ENCODE data around the gene CCNYL1.

CCNYL1 gene

GRCh38 chr2:207775473-207775872 is 64.0 kb downstream of the CCNYL1 start:
- H3K27ac ChIP-seq (ENCODE audit: low read depth, low read length, severe bottlenecking), result no peak overlapping the region
- peaks cover 4% of the 10 kb centered on the region for H3K4me1 ChIP-seq (ENCODE audit: control insufficient read depth, insufficient read depth, low read length, poor library complexity, severe bottlenecking)
- WGBS, 2 experiments (ENCODE audit: insufficient coverage in 2 of 2), result 83 to 95% methylated on average over 1 to 3 of the region's 3 CpGs
- H3K36me3 ChIP-seq (ENCODE audit: control insufficient read depth, insufficient read depth, low read length), result no peaks in the 10 kb centered on the region
- H3K9me3 ChIP-seq (ENCODE audit: control insufficient read depth, low read length), result no peaks in the 10 kb centered on the region
- no peak overlapping the region for H3K4me3 ChIP-seq (ENCODE audit: extremely low read depth, insufficient read depth, low read length, poor library complexity, severe bottlenecking)

GRCh38 chr2:207777124-207777523 is 65.7 kb downstream of the CCNYL1 start:
- Histone ChIP-seq H3K4me3 (ENCODE audit: extremely low read depth, insufficient read depth, low read length, poor library complexity, severe bottlenecking) (no peak overlapping the region), H3K4me1 (ENCODE audit: control insufficient read depth, insufficient read depth, low read length, poor library complexity, severe bottlenecking) (no peaks in the 10 kb centered on the region), H3K36me3 (ENCODE audit: control insufficient read depth, insufficient read depth, low read length) (no peaks in the 10 kb centered on the region), H3K27ac (ENCODE audit: low read depth, low read length, severe bottlenecking) (no peak overlapping the region), H3K9me3 (ENCODE audit: control insufficient read depth, low read length) (no peaks in the 10 kb centered on the region)
- 91 to 98% methylated on average over 5 of the region's 6 CpGs for WGBS, 2 experiments (ENCODE audit: insufficient coverage in 2 of 2)

- H3K27ac ChIP-seq (ENCODE audit: low read depth, low read length, severe bottlenecking), result no peak overlapping the region
- no peaks in the 10 kb centered on the region for H3K9me3 ChIP-seq (ENCODE audit: control insufficient read depth, low read length)
- no peaks in the 10 kb centered on the region for H3K36me3 ChIP-seq (ENCODE audit: control insufficient read depth, insufficient read depth, low read length)
- H3K4me3 ChIP-seq (ENCODE audit: extremely low read depth, insufficient read depth, low read length, poor library complexity, severe bottlenecking), result no peak overlapping the region
- 0% methylated on average over 1 of the region's 4 CpGs for WGBS, 2 experiments (ENCODE audit: insufficient coverage in 2 of 2)
- no peaks in the 10 kb centered on the region for H3K4me1 ChIP-seq (ENCODE audit: control insufficient read depth, insufficient read depth, low read length, poor library complexity, severe bottlenecking)
These were observed 67.0 kb downstream of the CCNYL1 start for GRCh38 chr2:207778298-207778882.

- Histone ChIP-seq H3K4me1 (ENCODE audit: control insufficient read depth, insufficient read depth, low read length, poor library complexity, severe bottlenecking) (no peaks in the 10 kb centered on the region), H3K27ac (ENCODE audit: low read depth, low read length, severe bottlenecking) (no peak overlapping the region), H3K4me3 (ENCODE audit: extremely low read depth, insufficient read depth, low read length, poor library complexity, severe bottlenecking) (no peak overlapping the region), H3K9me3 (ENCODE audit: control insufficient read depth, low read length) (no peaks in the 10 kb centered on the region), H3K36me3 (ENCODE audit: control insufficient read depth, insufficient read depth, low read length) (no peaks in the 10 kb centered on the region)
- 83 to 85% methylated on average over 6 to 7 of the region's 11 CpGs for WGBS, 2 experiments (ENCODE audit: insufficient coverage in 2 of 2)
These were observed 68.1 kb downstream of the CCNYL1 start for GRCh38 chr2:207779523-207779922.

GRCh38 chr2:207782238-207783030 is 71.0 kb downstream of the CCNYL1 start:
- no peaks in the 10 kb centered on the region for H3K9me3 ChIP-seq (ENCODE audit: control insufficient read depth, low read length)
- 88 to 91% methylated on average over 8 to 10 of the region's 10 CpGs for WGBS, 2 experiments (ENCODE audit: insufficient coverage in 2 of 2)
- no peak overlapping the region for H3K27ac ChIP-seq (ENCODE audit: low read depth, low read length, severe bottlenecking)
- H3K36me3 ChIP-seq (ENCODE audit: control insufficient read depth, insufficient read depth, low read length), result no peaks in the 10 kb centered on the region
- no peaks in the 10 kb centered on the region for H3K4me1 ChIP-seq (ENCODE audit: control insufficient read depth, insufficient read depth, low read length, poor library complexity, severe bottlenecking)
- H3K4me3 ChIP-seq (ENCODE audit: extremely low read depth, insufficient read depth, low read length, poor library complexity, severe bottlenecking), result no peak overlapping the region

- Histone ChIP-seq H3K4me1 (ENCODE audit: control insufficient read depth, insufficient read depth, low read length, poor library complexity, severe bottlenecking) (no peaks in the 10 kb centered on the region), H3K4me3 (ENCODE audit: extremely low read depth, insufficient read depth, low read length, poor library complexity, severe bottlenecking) (no peak overlapping the region), H3K9me3 (ENCODE audit: control insufficient read depth, low read length) (no peaks in the 10 kb centered on the region), H3K27ac (ENCODE audit: low read depth, low read length, severe bottlenecking) (no peak overlapping the region), H3K36me3 (ENCODE audit: control insufficient read depth, insufficient read depth, low read length) (no peaks in the 10 kb centered on the region)
- WGBS, 2 experiments (ENCODE audit: insufficient coverage in 2 of 2), result no CpG with 5 or more reads among the region's 2 CpGs
These were observed 72.1 kb downstream of the CCNYL1 start for GRCh38 chr2:207783514-207783913.

GRCh38 chr2:207784898-207785297 is 73.5 kb downstream of the CCNYL1 start:
- Histone ChIP-seq H3K27ac (ENCODE audit: low read depth, low read length, severe bottlenecking) (no peak overlapping the region), H3K9me3 (ENCODE audit: control insufficient read depth, low read length) (no peaks in the 10 kb centered on the region), H3K4me1 (ENCODE audit: control insufficient read depth, insufficient read depth, low read length, poor library complexity, severe bottlenecking) (no peaks in the 10 kb centered on the region), H3K36me3 (ENCODE audit: control insufficient read depth, insufficient read depth, low read length) (no peaks in the 10 kb centered on the region), H3K4me3 (ENCODE audit: extremely low read depth, insufficient read depth, low read length, poor library complexity, severe bottlenecking) (no peak overlapping the region)
- 94 to 98% methylated on average over 5 of the region's 5 CpGs for WGBS, 2 experiments (ENCODE audit: insufficient coverage in 2 of 2)

- H3K9me3 ChIP-seq (ENCODE audit: control insufficient read depth, low read length), result no peaks in the 10 kb centered on the region
- no peaks in the 10 kb centered on the region for H3K4me1 ChIP-seq (ENCODE audit: control insufficient read depth, insufficient read depth, low read length, poor library complexity, severe bottlenecking)
- no peak overlapping the region for H3K4me3 ChIP-seq (ENCODE audit: extremely low read depth, insufficient read depth, low read length, poor library complexity, severe bottlenecking)
- H3K36me3 ChIP-seq (ENCODE audit: control insufficient read depth, insufficient read depth, low read length), result no peaks in the 10 kb centered on the region
- WGBS, 2 experiments (ENCODE audit: insufficient coverage in 2 of 2), result no CpG with 5 or more reads among the region's 3 CpGs
- H3K27ac ChIP-seq (ENCODE audit: low read depth, low read length, severe bottlenecking), result no peak overlapping the region
These were observed 75.6 kb downstream of the CCNYL1 start for GRCh38 chr2:207787017-207787416.

GRCh38 chr2:207787800-207788199 is 76.4 kb downstream of the CCNYL1 start:
- no peak overlapping the region for H3K27ac ChIP-seq (ENCODE audit: low read depth, low read length, severe bottlenecking)
- H3K9me3 ChIP-seq (ENCODE audit: control insufficient read depth, low read length), result no peaks in the 10 kb centered on the region
- WGBS, 2 experiments (ENCODE audit: insufficient coverage in 2 of 2), result 81 to 87% methylated on average over 3 of the region's 4 CpGs
- no peaks in the 10 kb centered on the region for H3K36me3 ChIP-seq (ENCODE audit: control insufficient read depth, insufficient read depth, low read length)
- H3K4me3 ChIP-seq (ENCODE audit: extremely low read depth, insufficient read depth, low read length, poor library complexity, severe bottlenecking), result no peak overlapping the region
- no peaks in the 10 kb centered on the region for H3K4me1 ChIP-seq (ENCODE audit: control insufficient read depth, insufficient read depth, low read length, poor library complexity, severe bottlenecking)

GRCh38 chr2:207790898-207791297 is 79.5 kb downstream of the CCNYL1 start:
- Histone ChIP-seq H3K27ac (ENCODE audit: low read depth, low read length, severe bottlenecking) (no peak overlapping the region), H3K36me3 (ENCODE audit: control insufficient read depth, insufficient read depth, low read length) (no peaks in the 10 kb centered on the region)
- WGBS, 2 experiments (ENCODE audit: insufficient coverage in 2 of 2), result 78 to 100% methylated on average over 1 of the region's 1 CpG

GRCh38 chr2:207791579-207792243 is 80.3 kb downstream of the CCNYL1 start:
- WGBS, 2 experiments (ENCODE audit: insufficient coverage in 2 of 2), result no CpG with 5 or more reads among the region's 6 CpGs
- no peak overlapping the region for H3K4me3 ChIP-seq (ENCODE audit: extremely low read depth, insufficient read depth, low read length, poor library complexity, severe bottlenecking)

More at GRCh38 chr2:207790898-207791297, 79.5 kb downstream of the CCNYL1 start:
- Histone ChIP-seq H3K4me3 (ENCODE audit: extremely low read depth, insufficient read depth, low read length, poor library complexity, severe bottlenecking) (no peak overlapping the region), H3K4me1 (ENCODE audit: control insufficient read depth, insufficient read depth, low read length, poor library complexity, severe bottlenecking) (no peaks in the 10 kb centered on the region), H3K9me3 (ENCODE audit: control insufficient read depth, low read length) (no peaks in the 10 kb centered on the region)

More at GRCh38 chr2:207791579-207792243, 80.3 kb downstream of the CCNYL1 start:
- no peaks in the 10 kb centered on the region for H3K9me3 ChIP-seq (ENCODE audit: control insufficient read depth, low read length)
- H3K36me3 ChIP-seq (ENCODE audit: control insufficient read depth, insufficient read depth, low read length), result no peaks in the 10 kb centered on the region
- no peak overlapping the region for H3K27ac ChIP-seq (ENCODE audit: low read depth, low read length, severe bottlenecking)
- H3K4me1 ChIP-seq (ENCODE audit: control insufficient read depth, insufficient read depth, low read length, poor library complexity, severe bottlenecking), result peaks cover 2% of the 10 kb centered on the region

Measured in mesodermal cell (in vitro differentiated cells).